ENCODE measurements around the gene ARHGAP26.
A peak's percentile ranks its signal among the peaks of the same experiment; 100 is the strongest.

Gene ARHGAP26

GRCh38 chr5:143056792-143057579 is 286.8 kb downstream of the ARHGAP26 start:
- Histone ChIP-seq H3K4me2 (ENCODE audit: low read length, poor library complexity, severe bottlenecking) (no peak overlapping the region), H3K9ac (ENCODE audit: low read length) (peak overlapping the region; percentile 16), H3K9me3 (ENCODE audit: control insufficient read depth, low read length) (no peaks in the 10 kb centered on the region), H3K4ac (ENCODE audit: low read depth in 1 of 2, low read length in 2 of 2) (no peak overlapping the region), H3K79me1 (replicated peaks; ENCODE audit: low read length, poor library complexity, severe bottlenecking) (no peaks in the 10 kb centered on the region), H2AFZ (ENCODE audit: low read depth, low read length) (no peak overlapping the region), H3K4me1 (ENCODE audit: control insufficient read depth, insufficient read depth, low read depth, low read length) (peaks cover 5% of the 10 kb centered on the region), H4K8ac (ENCODE audit: low read length) (no peak overlapping the region), H3K14ac (ENCODE audit: low read length in 2 of 2) (no peak overlapping the region), H4K91ac (ENCODE audit: low read length) (no peak overlapping the region), H3K4me3 (ENCODE audit: insufficient read depth in 1 of 2, low read depth in 1 of 2, low read length in 2 of 2) (no peak overlapping the region), H3K36me3 (ENCODE audit: control insufficient read depth in 1 of 2, insufficient read depth in 2 of 2, low read depth in 1 of 2, low read length in 2 of 2) (no peaks in the 10 kb centered on the region), H3K27ac (ENCODE audit: low read length, poor library complexity, severe bottlenecking) (no peak overlapping the region), H3K23ac (ENCODE audit: low read length in 2 of 2) (no peak overlapping the region), H3K18ac (ENCODE audit: low read depth in 1 of 2, low read length in 2 of 2) (no peak overlapping the region), H3K27me3 (ENCODE audit: control insufficient read depth in 1 of 2, insufficient read depth in 1 of 2, low read length in 2 of 2) (no peaks in the 10 kb centered on the region), H2BK15ac (ENCODE audit: low read depth, poor library complexity, severe bottlenecking) (no peak overlapping the region), H2BK12ac (ENCODE audit: low read length in 2 of 2) (peak overlapping the region in 1 of 2 experiments; percentile 6), H2BK5ac (ENCODE audit: low read depth, low read length, poor library complexity, severe bottlenecking) (no peak overlapping the region), H2BK120ac (ENCODE audit: low read depth, low read length) (no peak overlapping the region), H2AK5ac (ENCODE audit: low read length, severe bottlenecking) (no peak overlapping the region)
- 90% methylated on average over 1 of the region's 2 CpGs for WGBS
- no peak for DNase-seq

- H3K27ac ChIP-seq (ENCODE audit: low read length, poor library complexity, severe bottlenecking): no peak overlapping the region
- H4K91ac ChIP-seq (ENCODE audit: low read length): no peak overlapping the region
- no peak overlapping the region for H3K14ac ChIP-seq (ENCODE audit: low read length in 2 of 2)
- H3K4ac ChIP-seq (ENCODE audit: low read depth in 1 of 2, low read length in 2 of 2): no peak overlapping the region
- no peak overlapping the region for H2BK12ac ChIP-seq (ENCODE audit: low read length in 2 of 2)
- H3K4me1 ChIP-seq (ENCODE audit: control insufficient read depth, insufficient read depth, low read depth, low read length): peaks cover 4% of the 10 kb centered on the region
- no peaks in the 10 kb centered on the region for H3K9me3 ChIP-seq (ENCODE audit: control insufficient read depth, low read length)
- H2BK120ac ChIP-seq (ENCODE audit: low read depth, low read length): no peak overlapping the region
- H3K18ac ChIP-seq (ENCODE audit: low read depth in 1 of 2, low read length in 2 of 2): no peak overlapping the region
- no peaks in the 10 kb centered on the region for H3K79me1 ChIP-seq (replicated peaks; ENCODE audit: low read length, poor library complexity, severe bottlenecking)
- no peak overlapping the region for H2BK15ac ChIP-seq (ENCODE audit: low read depth, poor library complexity, severe bottlenecking)
- 99% methylated on average over 3 of the region's 3 CpGs for WGBS
- H2AK5ac ChIP-seq (ENCODE audit: low read length, severe bottlenecking): no peak overlapping the region
- H4K8ac ChIP-seq (ENCODE audit: low read length): no peak overlapping the region
- no peak overlapping the region for H2BK5ac ChIP-seq (ENCODE audit: low read depth, low read length, poor library complexity, severe bottlenecking)
- peak; percentile 65 for DNase-seq
- H3K4me3 ChIP-seq (ENCODE audit: insufficient read depth in 1 of 2, low read depth in 1 of 2, low read length in 2 of 2): no peak overlapping the region
- H3K27me3 ChIP-seq (ENCODE audit: control insufficient read depth in 1 of 2, insufficient read depth in 1 of 2, low read length in 2 of 2): no peaks in the 10 kb centered on the region
- no peak overlapping the region for H2AFZ ChIP-seq (ENCODE audit: low read depth, low read length)
- H3K23ac ChIP-seq (ENCODE audit: low read length in 2 of 2): no peak overlapping the region
- H3K4me2 ChIP-seq (ENCODE audit: low read length, poor library complexity, severe bottlenecking): no peak overlapping the region
- no peaks in the 10 kb centered on the region for H3K36me3 ChIP-seq (ENCODE audit: control insufficient read depth in 1 of 2, insufficient read depth in 2 of 2, low read depth in 1 of 2, low read length in 2 of 2)
- H3K9ac ChIP-seq (ENCODE audit: low read length): peak overlapping the region; percentile 16
Measured at GRCh38 chr5:143057580-143057999, 287.4 kb downstream of the ARHGAP26 start.

- Histone ChIP-seq H4K8ac (ENCODE audit: low read length) (no peak overlapping the region), H3K4me1 (ENCODE audit: control insufficient read depth, insufficient read depth, low read depth, low read length) (peaks cover 6% of the 10 kb centered on the region), H2AK5ac (ENCODE audit: low read length, severe bottlenecking) (no peak overlapping the region), H2BK12ac (ENCODE audit: low read length in 2 of 2) (no peak overlapping the region), H3K27me3 (ENCODE audit: control insufficient read depth in 1 of 2, insufficient read depth in 1 of 2, low read length in 2 of 2) (no peaks in the 10 kb centered on the region), H3K18ac (ENCODE audit: low read depth in 1 of 2, low read length in 2 of 2) (peak overlapping the region in 1 of 2 experiments; percentile 44), H3K27ac (ENCODE audit: low read length, poor library complexity, severe bottlenecking) (no peak overlapping the region), H2AFZ (ENCODE audit: low read depth, low read length) (no peak overlapping the region), H2BK5ac (ENCODE audit: low read depth, low read length, poor library complexity, severe bottlenecking) (no peak overlapping the region), H4K91ac (ENCODE audit: low read length) (no peak overlapping the region), H3K23ac (ENCODE audit: low read length in 2 of 2) (no peak overlapping the region), H3K79me1 (replicated peaks; ENCODE audit: low read length, poor library complexity, severe bottlenecking) (no peaks in the 10 kb centered on the region), H3K4me3 (ENCODE audit: insufficient read depth in 1 of 2, low read depth in 1 of 2, low read length in 2 of 2) (no peak overlapping the region), H3K4ac (ENCODE audit: low read depth in 1 of 2, low read length in 2 of 2) (no peak overlapping the region), H3K36me3 (ENCODE audit: control insufficient read depth in 1 of 2, insufficient read depth in 2 of 2, low read depth in 1 of 2, low read length in 2 of 2) (no peaks in the 10 kb centered on the region), H3K9me3 (ENCODE audit: control insufficient read depth, low read length) (no peaks in the 10 kb centered on the region), H2BK120ac (ENCODE audit: low read depth, low read length) (no peak overlapping the region), H3K9ac (ENCODE audit: low read length) (no peak overlapping the region), H3K14ac (ENCODE audit: low read length in 2 of 2) (no peak overlapping the region), H3K4me2 (ENCODE audit: low read length, poor library complexity, severe bottlenecking) (no peak overlapping the region), H2BK15ac (ENCODE audit: low read depth, poor library complexity, severe bottlenecking) (no peak overlapping the region)
- WGBS: no CpG with 5 or more reads among the region's 1 CpG
- no peak for DNase-seq
Measured at GRCh38 chr5:143059355-143059754, 289.2 kb downstream of the ARHGAP26 start.

- Histone ChIP-seq H2BK120ac (ENCODE audit: low read depth, low read length) (no peak overlapping the region), H3K18ac (ENCODE audit: low read depth in 1 of 2, low read length in 2 of 2) (peak overlapping the region in 1 of 2 experiments; percentile 21), H3K23ac (ENCODE audit: low read length in 2 of 2) (no peak overlapping the region), H2BK5ac (ENCODE audit: low read depth, low read length, poor library complexity, severe bottlenecking) (no peak overlapping the region), H4K8ac (ENCODE audit: low read length) (no peak overlapping the region), H3K4ac (ENCODE audit: low read depth in 1 of 2, low read length in 2 of 2) (no peak overlapping the region), H3K14ac (ENCODE audit: low read length in 2 of 2) (no peak overlapping the region), H3K27ac (ENCODE audit: low read length, poor library complexity, severe bottlenecking) (peak overlapping the region; percentile 21), H4K91ac (ENCODE audit: low read length) (no peak overlapping the region), H2AK5ac (ENCODE audit: low read length, severe bottlenecking) (no peak overlapping the region), H3K9ac (ENCODE audit: low read length) (no peak overlapping the region), H3K4me2 (ENCODE audit: low read length, poor library complexity, severe bottlenecking) (no peak overlapping the region), H2BK15ac (ENCODE audit: low read depth, poor library complexity, severe bottlenecking) (no peak overlapping the region), H3K79me1 (replicated peaks; ENCODE audit: low read length, poor library complexity, severe bottlenecking) (no peaks in the 10 kb centered on the region), H3K9me3 (ENCODE audit: control insufficient read depth, low read length) (no peaks in the 10 kb centered on the region), H3K27me3 (ENCODE audit: control insufficient read depth in 1 of 2, insufficient read depth in 1 of 2, low read length in 2 of 2) (no peaks in the 10 kb centered on the region), H3K4me1 (ENCODE audit: control insufficient read depth, insufficient read depth, low read depth, low read length) (peaks cover 4% of the 10 kb centered on the region), H3K36me3 (ENCODE audit: control insufficient read depth in 1 of 2, insufficient read depth in 2 of 2, low read depth in 1 of 2, low read length in 2 of 2) (no peaks in the 10 kb centered on the region), H2BK12ac (ENCODE audit: low read length in 2 of 2) (no peak overlapping the region), H2AFZ (ENCODE audit: low read depth, low read length) (no peak overlapping the region), H3K4me3 (ENCODE audit: insufficient read depth in 1 of 2, low read depth in 1 of 2, low read length in 2 of 2) (no peak overlapping the region)
- WGBS: 56% methylated on average over 3 of the region's 3 CpGs
- DNase-seq: no peak
Measured at GRCh38 chr5:143059976-143060765, 290.0 kb downstream of the ARHGAP26 start.
